ENCODE measurements around the gene ATL3. TPM values are rescaled to one million over a fixed set of nuclear protein-coding genes. Genes with fewer than 3 reads are reported as not detected.
"Not testable (repeated sequence)": the region's sequence is repeated elsewhere in the genome, so short reads cannot be mapped to it uniquely, and the experiment has no call there.

The ATL3 gene
- polyA plus RNA-seq, 1 donor: 14.1 TPM

DNA sequence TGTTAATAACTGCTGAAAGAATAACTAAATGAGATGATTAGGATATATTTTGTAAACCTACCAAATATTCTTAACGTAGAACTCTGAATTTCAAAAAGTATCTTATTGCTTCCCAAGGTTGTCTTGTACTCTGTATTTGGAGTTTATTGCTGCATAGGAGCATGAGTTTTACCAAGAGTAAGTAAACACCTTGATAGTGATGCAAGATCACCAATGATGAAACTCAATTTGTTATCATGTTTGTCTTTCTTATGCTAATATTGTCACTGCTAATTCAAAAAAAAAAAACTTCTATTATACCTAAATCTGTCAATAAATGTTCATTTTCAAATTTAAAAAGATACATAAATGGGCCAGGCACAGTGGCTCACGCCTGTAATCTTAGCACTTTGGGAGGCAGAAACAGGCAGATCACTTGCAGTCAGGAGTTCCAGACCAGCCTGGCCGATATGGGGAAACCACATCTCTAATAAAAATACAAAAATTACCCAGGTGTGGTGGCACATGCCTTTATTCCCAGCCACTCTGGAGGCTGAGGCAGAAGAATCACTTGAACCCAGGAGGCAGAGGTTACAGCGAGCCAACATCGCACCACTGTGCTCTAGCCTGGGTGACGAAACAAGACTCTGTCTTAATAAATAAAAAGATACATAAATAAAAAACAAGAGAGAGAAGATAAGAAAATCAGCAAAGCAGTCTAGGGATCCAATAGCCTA lies 84.6 kb downstream of the ATL3 start:
- DNase-seq: no peak

DNA sequence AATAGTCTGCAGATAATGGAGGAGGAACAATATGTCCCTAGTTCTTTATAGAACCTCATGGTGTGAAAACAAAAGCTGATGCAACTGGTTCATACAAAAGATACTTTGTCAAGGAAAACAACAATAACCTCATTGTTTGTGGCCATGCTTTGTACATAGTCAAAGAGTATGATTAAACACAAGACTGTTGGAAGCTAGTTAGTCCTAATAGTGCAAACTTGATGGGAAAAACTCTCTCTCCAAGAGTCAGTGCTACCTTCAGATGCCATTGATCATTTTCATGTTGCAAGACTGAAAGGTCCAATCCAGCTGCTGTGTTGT lies 87.9 kb downstream of the ATL3 start:
- no peak for DNase-seq

DNA sequence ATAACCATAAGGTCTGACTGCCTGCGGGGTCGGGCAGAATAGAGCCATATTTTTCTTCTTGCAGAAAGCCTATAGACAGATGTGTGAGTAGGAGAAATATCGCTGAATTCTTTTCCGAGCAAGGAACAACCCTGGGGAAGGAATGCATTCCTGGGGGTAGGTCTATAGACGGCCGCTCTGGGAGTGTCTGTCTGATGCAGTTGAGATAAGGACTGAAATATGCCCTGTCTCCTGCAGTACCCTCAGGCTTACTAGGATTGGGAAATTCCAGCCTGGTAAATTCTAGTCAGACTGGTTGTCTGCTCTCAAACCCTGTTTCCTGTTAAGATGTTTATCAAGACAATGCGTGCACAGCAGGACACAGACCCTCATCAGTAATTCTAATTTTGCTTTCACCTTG lies 90.0 kb downstream of the ATL3 start:
- not testable (repeated sequence) for DNase-seq

DNA sequence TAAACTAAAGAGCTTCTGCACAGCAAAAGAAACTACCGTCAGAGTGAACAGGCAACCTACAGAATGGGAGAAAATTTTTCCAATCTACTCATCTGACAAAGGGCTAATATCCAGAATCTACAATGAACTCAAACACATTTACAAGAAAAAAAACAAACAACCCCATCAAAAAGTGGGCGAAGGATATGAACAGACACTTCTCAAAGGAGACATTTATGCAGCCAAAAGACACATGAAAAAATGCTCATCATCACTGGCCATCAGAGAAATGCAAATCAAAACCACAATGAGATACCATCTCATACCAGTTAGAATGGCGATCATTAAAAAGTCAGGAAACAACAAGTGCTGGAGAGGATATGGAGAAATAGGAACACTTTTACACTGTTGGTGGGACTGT lies 92.3 kb downstream of the ATL3 start:
- DNase-seq: not testable (repeated sequence)

DNA sequence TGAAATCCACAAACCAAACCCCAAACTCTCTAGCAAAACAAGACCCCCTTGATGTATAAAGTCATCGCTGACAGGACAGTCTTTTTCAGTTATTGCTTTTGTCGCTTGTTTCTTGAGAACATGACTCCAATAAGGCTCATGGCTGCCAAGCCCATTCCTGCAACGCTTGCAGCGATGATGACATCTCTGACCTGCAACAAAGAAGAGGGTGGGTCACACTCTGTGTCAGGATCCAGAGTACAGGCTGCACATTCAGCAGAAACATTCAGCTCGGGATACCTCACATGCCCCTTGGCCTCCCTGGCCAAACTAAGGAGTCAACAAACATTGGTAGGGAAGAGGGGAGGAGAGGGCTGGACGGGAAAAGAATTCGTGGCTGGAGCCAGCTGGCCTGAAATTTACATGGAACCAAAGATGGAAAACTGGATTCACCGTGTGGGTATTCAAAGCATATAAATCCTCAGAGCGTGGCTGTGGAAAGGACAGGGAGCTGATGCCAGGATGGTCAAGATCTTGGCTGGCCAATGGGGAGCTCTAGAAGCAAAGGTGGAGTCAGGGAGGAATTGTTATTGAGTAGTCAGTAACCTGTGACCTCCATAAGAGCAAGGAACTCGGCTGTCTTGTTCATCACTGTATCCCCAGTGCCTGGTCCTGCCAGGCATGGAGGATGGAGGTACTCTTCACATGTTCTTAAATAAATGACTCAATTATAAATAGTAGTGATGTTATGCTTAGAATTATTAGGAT lies 96.1 kb downstream of the ATL3 start:
- peak; percentile 35 for DNase-seq

Other genes starting within 250 kb of the ATL3 start
- gene PLAAT5, start 180.2 kb downstream of the ATL3 start, polyA plus RNA-seq (ENCODE audit: insufficient read length): 4.6 TPM
- gene LGALS12, start 165.3 kb downstream of the ATL3 start, polyA plus RNA-seq (ENCODE audit: insufficient read length): 4.8 TPM
- 5.4 TPM for gene PLAAT4, start 134.6 kb downstream of the ATL3 start, polyA plus RNA-seq (ENCODE audit: insufficient read length)
- gene PLAAT2, start 108.0 kb downstream of the ATL3 start, polyA plus RNA-seq (ENCODE audit: insufficient read length): not detected
- 37.5 TPM for gene PLAAT3, start 56.9 kb downstream of the ATL3 start, polyA plus RNA-seq (ENCODE audit: insufficient read length)
- gene RTN3, start 10.1 kb upstream of the ATL3 start, polyA plus RNA-seq (ENCODE audit: insufficient read length): 56.8 TPM
- gene ZFTA, start 97.4 kb upstream of the ATL3 start, polyA plus RNA-seq (ENCODE audit: insufficient read length): 35.1 TPM
- 21.3 TPM for gene SPINDOC, start 142.1 kb upstream of the ATL3 start, polyA plus RNA-seq (ENCODE audit: insufficient read length)
- 19.8 TPM for gene MARK2, start 167.7 kb upstream of the ATL3 start, polyA plus RNA-seq (ENCODE audit: insufficient read length)
- gene RCOR2, start 245.8 kb upstream of the ATL3 start, polyA plus RNA-seq (ENCODE audit: insufficient read length): 11.0 TPM